Testis (tissue), 3 donors: ENCODE measurements around the gene CLMN. TPM values are rescaled to one million over a fixed set of nuclear protein-coding genes. Genes with fewer than 3 reads are reported as not detected.

ENCODE experiments used
- DNase-seq: peaks from one replicate; pipeline ENCODE4 v3.0.0-alpha.2; 2019
- H3K27ac ChIP-seq, 2 donors: fragments of 200-600 bp; sonication (generic); one replicate each; pipeline ENCODE4 v1.5.1; 2019
- H3K27me3 ChIP-seq: fragments of 200-600 bp; sonication (generic); one replicate; pipeline ENCODE4 v1.5.1; 2019
- H3K36me3 ChIP-seq: fragments of 200-600 bp; sonication (generic); one replicate; pipeline ENCODE4 v1.5.1; 2017; ENCODE audit warnings: low read depth; ENCODE audit errors: missing control alignments
- H3K4me1 ChIP-seq: fragments of 200-600 bp; sonication (generic); one replicate; pipeline ENCODE4 v1.5.1; 2019
- H3K4me3 ChIP-seq, 2 donors: fragments of 200-600 bp; sonication (generic); one replicate each; pipeline ENCODE4 v1.5.1; 2017 to 2019
- H3K9me3 ChIP-seq: fragments of 200-600 bp; sonication (generic); one replicate; pipeline ENCODE4 v1.5.1; 2017
- CTCF ChIP-seq, 3 experiments: fragments of 450-650 bp in 2 of 3; fragments of 200-600 bp in 1 of 3; sonication (generic) in 1 of 3; IDR thresholded peaks; one replicate each; pipeline ENCODE4 v1.5.1; 2016 to 2019; ENCODE audit warnings: antibody characterized with exemption in 3 of 3, mild to moderate bottlenecking in 2 of 3, moderate library complexity in 1 of 3
- POLR2A ChIP-seq: fragments of 450-650 bp; IDR thresholded peaks from one replicate; pipeline ENCODE4 v1.6.1; 2017; ENCODE audit warnings: antibody characterized with exemption, mild to moderate bottlenecking, moderate library complexity
- WGBS, 2 donors: methylation state at CpG; one replicate each; pipeline ENCODE4 v1.1.5; 2018; 5-methylcytosine and 5-hydroxymethylcytosine counted together
- intact Hi-C: fragments of 100-400 bp; cut with DNase I; formaldehyde crosslinking; loops from one replicate; pipeline ENCODE4 v1.15.1; 2023; ENCODE audit warnings: low total_unique reads
- polyA plus RNA-seq: library from polyadenylated mRNA; stranded (reverse); fragments of 350-450 nt; fragmentation: Illumina TruSeq; extraction: RNeasy Lipid Tissue Mini Kit (QIAGEN cat#74804); gene quantifications from one replicate; pipeline ENCODE4 v1.2.3, GENCODE V29; 2014; ENCODE audit warnings: low read depth, low replicate concordance; ENCODE audit not compliant: insufficient read depth
- total RNA-seq, 2 donors: library from RNA; depleted of rRNA; stranded (reverse); fragments of >200 nt; gene quantifications; one replicate each; pipeline ENCODE4 v1.2.3, GENCODE V29; 2016

CLMN gene
- total and polyA plus RNA-seq, 3 donors from 2014 or later = 35.9 to 134 (median 68.0) TPM

DNA sequence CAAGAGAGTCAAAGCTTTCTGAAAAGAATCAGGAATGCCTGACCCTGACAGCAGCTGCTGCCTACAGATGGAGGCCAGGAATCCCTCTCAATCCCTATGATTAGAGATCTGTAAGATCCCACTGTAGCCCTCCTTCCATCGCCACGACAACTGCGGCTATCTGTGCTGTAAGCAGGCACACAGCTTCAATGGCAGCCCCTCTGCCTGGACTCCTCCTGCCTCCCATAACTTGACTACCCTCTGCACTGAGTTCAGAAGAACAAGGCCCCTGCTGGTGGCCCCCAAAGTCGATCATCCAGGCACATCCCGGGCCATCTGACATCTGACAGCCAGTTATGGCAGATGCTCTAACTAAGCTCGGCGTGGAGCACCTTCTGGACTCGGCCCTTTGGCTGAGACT lies 2.9 kb downstream of the CLMN start:
- H3K27ac ChIP-seq = no peak overlapping the region
- intact Hi-C loops = no loop called here
- 83 to 87% methylated on average over 8 of the region's 8 CpGs for WGBS, 2 donors

DNA sequence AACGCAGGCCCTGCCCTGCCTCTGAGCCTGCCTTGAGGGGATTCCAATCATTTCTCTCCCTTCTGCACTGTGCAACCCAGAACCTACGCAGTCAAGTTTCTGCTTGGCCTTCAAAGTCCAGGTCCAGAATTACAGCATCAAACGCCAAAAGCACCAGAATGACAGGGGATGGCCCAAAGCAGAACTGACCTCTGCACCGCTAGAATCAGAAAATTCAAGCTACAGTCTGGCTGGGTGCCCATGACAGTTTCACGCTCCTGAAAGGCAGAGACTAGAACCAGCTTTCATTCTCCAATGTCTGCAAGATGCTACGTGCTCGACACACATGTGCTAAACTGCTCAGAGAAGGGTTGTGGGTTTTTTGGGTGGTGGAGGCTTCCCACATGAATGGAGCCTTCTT lies 4.1 kb downstream of the CLMN start:
- peaks cover 4% of the 10 kb centered on the region for H3K4me1 ChIP-seq
- H3K27ac ChIP-seq = no peak overlapping the region
- intact Hi-C loops = no loop called here
- no peak for DNase-seq
- no peaks in the 10 kb centered on the region for H3K27me3 ChIP-seq
- TF ChIP-seq POLR2A (no peak), CTCF (IDR thresholded peaks at IDR 0.05) (no peak)
- WGBS, 2 donors = 79 to 82% methylated on average over 7 of the region's 7 CpGs
- H3K9me3 ChIP-seq = no peaks in the 10 kb centered on the region
- H3K4me3 ChIP-seq = no peak overlapping the region
- H3K36me3 ChIP-seq = no peaks in the 10 kb centered on the region

More for the DNA sequence above, 2.9 kb downstream of the CLMN start:
- no peaks in the 10 kb centered on the region for H3K27me3 ChIP-seq
- no peak for DNase-seq
- H3K4me1 ChIP-seq = peaks cover 6% of the 10 kb centered on the region
- no peak for TF ChIP-seq CTCF (IDR thresholded peaks at IDR 0.05)
- TF ChIP-seq POLR2A = no peak
- no peaks in the 10 kb centered on the region for H3K9me3 ChIP-seq
- no peaks in the 10 kb centered on the region for H3K36me3 ChIP-seq
- H3K4me3 ChIP-seq = no peak overlapping the region

DNA sequence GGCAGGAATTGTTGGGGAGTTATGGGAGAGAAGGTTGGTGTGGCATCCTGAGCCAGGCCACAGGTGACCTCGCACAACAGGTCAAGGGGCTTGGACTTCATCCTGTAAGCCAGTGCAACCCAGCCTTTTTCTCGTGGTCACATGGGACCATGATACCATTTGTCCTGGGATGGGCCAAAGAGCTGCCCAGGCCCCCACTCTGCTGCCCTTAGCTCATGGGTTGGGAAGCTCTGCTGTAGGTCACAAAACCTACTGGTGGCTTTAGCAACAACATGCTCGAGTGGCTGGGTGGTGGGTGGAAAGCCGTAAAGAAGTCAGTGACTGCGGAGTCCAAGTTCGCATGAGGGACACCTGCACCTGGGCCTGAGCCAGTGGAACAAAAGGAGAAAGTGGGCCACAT lies 4.6 kb downstream of the CLMN start:
- no peaks in the 10 kb centered on the region for H3K36me3 ChIP-seq
- no peaks in the 10 kb centered on the region for H3K27me3 ChIP-seq
- no peak for TF ChIP-seq CTCF (IDR thresholded peaks at IDR 0.05)
- intact Hi-C loops = no loop called here
- no peak overlapping the region for H3K4me3 ChIP-seq
- H3K4me1 ChIP-seq = no peaks in the 10 kb centered on the region
- no peak for DNase-seq
- H3K27ac ChIP-seq = no peak overlapping the region
- H3K9me3 ChIP-seq = no peaks in the 10 kb centered on the region
- 94 to 98% methylated on average over 5 to 6 of the region's 6 CpGs for WGBS, 2 donors

GRCh38 chr14:95314609-95315008 lies 5.1 kb downstream of the CLMN start:
- TF ChIP-seq POLR2A = no peak
- TF ChIP-seq CTCF (IDR thresholded peaks at IDR 0.05) = no peak
- intact Hi-C loops = no loop called here
- no peak overlapping the region for H3K27ac ChIP-seq
- no peaks in the 10 kb centered on the region for H3K9me3 ChIP-seq
- no peaks in the 10 kb centered on the region for H3K4me1 ChIP-seq
- no peak for DNase-seq
- no peaks in the 10 kb centered on the region for H3K36me3 ChIP-seq
- H3K27me3 ChIP-seq = no peaks in the 10 kb centered on the region
- WGBS, 2 donors = 83 to 87% methylated on average over 6 of the region's 6 CpGs
- no peak overlapping the region for H3K4me3 ChIP-seq

GRCh38 chr14:95313707-95314106 lies 6.0 kb downstream of the CLMN start:
- H3K4me3 ChIP-seq = no peak overlapping the region
- no peak overlapping the region for H3K27ac ChIP-seq
- H3K4me1 ChIP-seq = no peaks in the 10 kb centered on the region
- WGBS, 2 donors = 59 to 83% methylated on average over 5 of the region's 5 CpGs
- no peaks in the 10 kb centered on the region for H3K27me3 ChIP-seq
- peak; percentile 69 for DNase-seq
- H3K36me3 ChIP-seq = no peaks in the 10 kb centered on the region
- H3K9me3 ChIP-seq = no peaks in the 10 kb centered on the region
- no peak for TF ChIP-seq POLR2A
- TF ChIP-seq CTCF (IDR thresholded peaks at IDR 0.05) = no peak
- intact Hi-C loops = no loop called here
